Rectal smooth muscle tissue (tissue), 1 donor: ENCODE results near the gene KLHDC8B.

Source experiments
- H3K27ac ChIP-seq: one replicate; pipeline ENCODE4 v1.7.0; 2013; ENCODE audit warnings: low read depth, low read length, inconsistent platforms
- H3K27me3 ChIP-seq: one replicate; pipeline ENCODE4 v1.7.0; 2013; ENCODE audit warnings: low read length; ENCODE audit not compliant: control insufficient read depth, insufficient read depth
- H3K36me3 ChIP-seq: one replicate; pipeline ENCODE4 v1.7.0; 2013; ENCODE audit warnings: low read length; ENCODE audit not compliant: control insufficient read depth, insufficient read depth
- H3K4me1 ChIP-seq: one replicate; pipeline ENCODE4 v1.7.0; 2013; ENCODE audit warnings: low read length; ENCODE audit not compliant: control insufficient read depth, insufficient read depth
- H3K4me3 ChIP-seq: one replicate; pipeline ENCODE4 v1.7.0; 2013; ENCODE audit warnings: low read length
- H3K9ac ChIP-seq: one replicate; pipeline ENCODE4 v1.7.0; 2013; ENCODE audit warnings: low read length

The KLHDC8B gene

GRCh38 chr3:49133226-49133951 is 38.0 kb upstream of the KLHDC8B start:
- Histone ChIP-seq H3K27me3 (no peaks in the 10 kb centered on the region), H3K27ac (peak overlapping the region; percentile 91), H3K4me3 (peak overlapping the region; percentile 88), H3K4me1 (peaks cover 12% of the 10 kb centered on the region), H3K36me3 (peaks cover 2% of the 10 kb centered on the region), H3K9ac (peak overlapping the region; percentile 32)

- H3K27ac ChIP-seq: no peak overlapping the region
- no peaks in the 10 kb centered on the region for H3K27me3 ChIP-seq
- H3K36me3 ChIP-seq: peaks cover 2% of the 10 kb centered on the region
- peaks cover 12% of the 10 kb centered on the region for H3K4me1 ChIP-seq
- no peak overlapping the region for H3K9ac ChIP-seq
- H3K4me3 ChIP-seq: no peak overlapping the region
Measured at GRCh38 chr3:49134471-49135265, 36.7 kb upstream of the KLHDC8B start.

- no peak overlapping the region for H3K9ac ChIP-seq
- H3K36me3 ChIP-seq: peaks cover 2% of the 10 kb centered on the region
Measured at GRCh38 chr3:49135499-49135898, 35.9 kb upstream of the KLHDC8B start.

GRCh38 chr3:49140080-49140479 is 31.3 kb upstream of the KLHDC8B start:
- no peaks in the 10 kb centered on the region for H3K27me3 ChIP-seq
- H3K4me3 ChIP-seq: no peak overlapping the region
- no peak overlapping the region for H3K9ac ChIP-seq
- no peaks in the 10 kb centered on the region for H3K36me3 ChIP-seq
- no peak overlapping the region for H3K27ac ChIP-seq
- no peaks in the 10 kb centered on the region for H3K4me1 ChIP-seq

More at GRCh38 chr3:49135499-49135898, 35.9 kb upstream of the KLHDC8B start:
- Histone ChIP-seq H3K4me3 (no peak overlapping the region), H3K27ac (no peak overlapping the region), H3K4me1 (peaks cover 12% of the 10 kb centered on the region), H3K27me3 (no peaks in the 10 kb centered on the region)

- Histone ChIP-seq H3K27ac (no peak overlapping the region), H3K36me3 (no peaks in the 10 kb centered on the region), H3K4me1 (no peaks in the 10 kb centered on the region), H3K9ac (no peak overlapping the region), H3K4me3 (no peak overlapping the region), H3K27me3 (no peaks in the 10 kb centered on the region)
Measured at GRCh38 chr3:49148159-49148558, 23.2 kb upstream of the KLHDC8B start.

- Histone ChIP-seq H3K36me3 (no peaks in the 10 kb centered on the region), H3K27me3 (no peaks in the 10 kb centered on the region), H3K27ac (no peak overlapping the region), H3K4me3 (no peak overlapping the region), H3K9ac (no peak overlapping the region), H3K4me1 (no peaks in the 10 kb centered on the region)
Measured at GRCh38 chr3:49151610-49152009, 19.8 kb upstream of the KLHDC8B start.

- H3K36me3 ChIP-seq: no peaks in the 10 kb centered on the region
- H3K9ac ChIP-seq: no peak overlapping the region
- H3K27ac ChIP-seq: no peak overlapping the region
- no peak overlapping the region for H3K4me3 ChIP-seq
- H3K27me3 ChIP-seq: no peaks in the 10 kb centered on the region
- no peaks in the 10 kb centered on the region for H3K4me1 ChIP-seq
Measured at GRCh38 chr3:49153349-49153912, 18.0 kb upstream of the KLHDC8B start.

GRCh38 chr3:49157289-49157688 is 14.1 kb upstream of the KLHDC8B start:
- Histone ChIP-seq H3K27ac (no peak overlapping the region), H3K9ac (no peak overlapping the region), H3K27me3 (no peaks in the 10 kb centered on the region), H3K4me3 (no peak overlapping the region), H3K36me3 (no peaks in the 10 kb centered on the region), H3K4me1 (no peaks in the 10 kb centered on the region)

GRCh38 chr3:49158103-49158709 is 13.2 kb upstream of the KLHDC8B start:
- peaks cover 4% of the 10 kb centered on the region for H3K36me3 ChIP-seq
- no peak overlapping the region for H3K4me3 ChIP-seq
- no peaks in the 10 kb centered on the region for H3K4me1 ChIP-seq
- H3K9ac ChIP-seq: no peak overlapping the region
- no peaks in the 10 kb centered on the region for H3K27me3 ChIP-seq
- no peak overlapping the region for H3K27ac ChIP-seq

- no peak overlapping the region for H3K27ac ChIP-seq
- no peak overlapping the region for H3K4me3 ChIP-seq
- H3K36me3 ChIP-seq: peaks cover 10% of the 10 kb centered on the region
- H3K4me1 ChIP-seq: no peaks in the 10 kb centered on the region
- no peak overlapping the region for H3K9ac ChIP-seq
- H3K27me3 ChIP-seq: no peaks in the 10 kb centered on the region
Measured at GRCh38 chr3:49158792-49159191, 12.6 kb upstream of the KLHDC8B start.

- H3K4me1 ChIP-seq: peaks cover 3% of the 10 kb centered on the region
Measured at GRCh38 chr3:49161197-49161596, 10.2 kb upstream of the KLHDC8B start.

GRCh38 chr3:49161808-49162530 is 9.4 kb upstream of the KLHDC8B start:
- H3K4me3 ChIP-seq: no peak overlapping the region
- peaks cover 8% of the 10 kb centered on the region for H3K4me1 ChIP-seq
- H3K9ac ChIP-seq: no peak overlapping the region
- H3K27me3 ChIP-seq: no peaks in the 10 kb centered on the region
- peaks cover 13% of the 10 kb centered on the region for H3K36me3 ChIP-seq
- no peak overlapping the region for H3K27ac ChIP-seq

More at GRCh38 chr3:49161197-49161596, 10.2 kb upstream of the KLHDC8B start:
- H3K27me3 ChIP-seq: no peaks in the 10 kb centered on the region
- no peak overlapping the region for H3K27ac ChIP-seq
- no peak overlapping the region for H3K9ac ChIP-seq
- peaks cover 13% of the 10 kb centered on the region for H3K36me3 ChIP-seq
- H3K4me3 ChIP-seq: no peak overlapping the region
